Myometrial cell (primary cell): Measurements from ENCODE around the gene CENPU. TPM values are rescaled to one million over a fixed set of nuclear protein-coding genes. Genes with fewer than 3 reads are reported as not detected.

Experiments
- total RNA-seq: library from RNA; depleted of rRNA; stranded (reverse); fragments of >200 nt; gene quantifications from 2 replicates; pipeline ENCODE4 v1.2.3, GENCODE V29; 2015

CENPU gene
- total RNA-seq = 17.3 and 22.2 TPM in 2 replicates

GRCh38 chr4:184733654-184734524, at the start of gene CENPU:
CENPU (minus strand) TSS chr4:184734096; CDS start chr4:184734062, 34 bp downstream.

DNA sequence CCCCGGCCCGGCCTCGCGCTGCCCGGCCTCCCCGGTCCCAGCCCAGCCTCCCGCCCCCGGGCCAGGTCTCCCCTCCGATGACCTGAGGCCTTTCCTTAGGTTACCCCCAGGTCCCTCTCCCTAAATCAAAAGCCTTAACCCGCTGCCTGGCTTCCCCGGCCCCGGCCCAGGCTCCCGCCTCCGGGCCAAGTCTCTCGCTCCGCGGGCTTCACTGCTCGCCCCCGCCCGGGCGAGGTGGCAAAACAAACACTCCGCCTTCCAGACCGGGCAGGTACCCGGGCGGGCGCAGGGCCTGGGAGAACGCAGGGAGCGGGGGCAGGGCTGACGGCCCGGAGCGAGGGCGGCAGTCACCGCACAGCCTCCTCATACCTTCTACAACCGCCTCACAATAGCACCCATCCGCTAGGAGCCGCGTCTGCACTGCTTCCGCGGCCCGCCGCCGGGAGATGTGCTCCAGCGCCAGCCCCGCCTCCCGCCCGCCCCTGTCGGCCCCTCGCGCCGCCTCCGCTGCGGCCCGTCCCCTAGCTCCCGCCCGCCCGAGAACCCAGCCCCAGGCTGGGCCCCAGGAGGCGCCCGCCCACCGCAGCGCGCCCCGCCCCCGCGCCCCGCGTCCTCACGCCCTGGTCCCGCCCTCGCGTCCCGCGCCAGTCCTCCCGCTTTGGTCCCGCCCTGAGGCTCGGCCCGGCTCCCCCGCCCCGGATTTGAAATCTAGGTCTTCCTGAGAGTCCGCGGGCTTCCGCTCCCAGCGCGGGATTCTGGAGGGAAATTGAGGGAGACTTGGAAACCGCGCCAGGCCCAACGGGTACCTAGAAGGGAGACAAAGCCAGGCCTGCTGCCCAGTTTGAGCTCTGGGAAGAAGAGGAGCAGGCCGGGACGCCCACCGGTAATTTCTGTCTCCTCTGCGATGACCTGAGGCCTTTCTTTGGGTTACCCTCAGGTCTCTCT, 84.6 kb downstream of the CENPU start, which contains the start of the genes CASP3 and PRIMPOL:
Gene CASP3 (minus strand): TSS at position 422 of the 945 bp plus-strand sequence. CDS start 10,994 bp downstream, outside the sequence.
Gene PRIMPOL (plus strand): TSS at position 713 of the 945 bp plus-strand sequence. CDS start 7,403 bp downstream, outside the sequence.

Other genes with a start within 250 kb of the CENPU start
- 27.7 and 35.4 TPM in 2 replicates for gene CASP3, start 84.6 kb downstream of the CENPU start, total RNA-seq
- 13.5 and 17.7 TPM in 2 replicates for gene PRIMPOL, start 84.4 kb downstream of the CENPU start, total RNA-seq
- 38.5 and 39.2 TPM in 2 replicates for gene ACSL1, start 91.9 kb upstream of the CENPU start, total RNA-seq